COLO829 (cell line): ENCODE results near the gene ROBO1.
"Not testable (repeated sequence)": the region's sequence is repeated elsewhere in the genome, so short reads cannot be mapped to it uniquely, and the experiment has no call there.

Experiments used
- DNase-seq: peaks from one replicate; pipeline ENCODE4 v3.0.0; 2012; ENCODE audit warnings: low spot score

Gene ROBO1

GRCh38 chr3:79767905-79768267 lies at the start of gene ROBO1:
ROBO1 (minus strand) TSS chr3:79767998.
- no peak for DNase-seq

DNA sequence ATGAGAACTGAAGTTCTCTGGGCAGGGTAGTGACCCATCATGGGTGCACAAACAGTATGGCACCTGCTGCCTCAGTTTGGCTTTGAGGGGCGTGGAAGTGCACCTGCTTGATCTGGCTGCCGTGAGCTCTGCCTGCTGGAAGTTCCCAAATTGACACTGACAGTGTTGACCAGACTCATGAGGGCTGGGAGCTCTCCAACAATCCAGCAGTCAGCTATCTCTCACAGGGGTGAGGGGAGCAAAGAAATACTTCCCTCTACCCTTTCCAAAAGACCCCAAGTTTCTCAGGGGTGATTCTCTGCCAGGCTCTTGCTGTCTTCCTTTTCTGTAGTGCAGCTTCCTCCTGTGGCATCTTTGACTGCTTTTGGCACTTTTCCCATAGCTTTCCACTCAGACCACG lies 49.4 kb upstream of the ROBO1 start:
- DNase-seq = no peak

GRCh38 chr3:79815478-79815877 lies 47.7 kb upstream of the ROBO1 start:
- DNase-seq = no peak

DNA sequence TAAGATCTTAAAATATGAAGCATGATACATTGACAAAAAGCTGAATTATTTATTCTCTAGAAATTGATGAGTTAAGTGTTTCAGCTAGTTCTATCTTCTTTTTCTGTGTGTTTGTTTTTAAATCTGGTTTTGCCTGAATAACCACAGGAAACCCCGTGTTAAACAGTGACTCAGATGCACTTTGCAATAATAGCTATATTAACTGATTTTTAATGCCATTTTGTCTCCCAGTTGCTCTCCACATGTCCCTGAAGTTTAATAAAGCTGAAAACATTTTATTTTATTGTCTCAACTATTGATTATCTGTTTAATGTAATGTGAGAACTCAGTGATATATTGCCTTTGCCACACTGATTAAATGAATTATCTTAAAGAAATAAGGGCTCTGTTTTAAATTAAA lies 42.8 kb upstream of the ROBO1 start:
- DNase-seq = no peak

DNA sequence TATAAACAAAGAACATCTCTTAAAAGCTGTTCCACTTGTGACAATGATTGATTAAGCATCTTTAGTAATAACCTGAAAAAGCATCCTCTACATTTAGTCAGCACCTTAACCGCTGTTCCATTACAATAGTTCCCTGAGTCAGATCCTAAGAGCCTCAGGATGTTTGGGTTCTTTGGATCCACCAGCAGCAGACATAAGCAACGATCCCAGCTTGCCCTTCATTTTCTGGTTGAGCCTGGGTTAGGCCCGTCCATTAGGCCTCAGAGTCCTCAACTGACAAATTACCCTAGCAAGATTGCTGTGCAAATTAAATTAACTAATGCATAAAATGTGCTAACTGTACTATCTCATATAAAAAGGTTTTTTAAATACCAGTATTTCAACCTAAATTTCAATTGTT lies 42.3 kb upstream of the ROBO1 start:
- DNase-seq = no peak

- DNase-seq = no peak
Measured at GRCh38 chr3:79809106-79809505, 41.3 kb upstream of the ROBO1 start.

- DNase-seq = no peak
Measured at GRCh38 chr3:79808515-79808914, 40.7 kb upstream of the ROBO1 start.

- not testable (repeated sequence) for DNase-seq
Measured at GRCh38 chr3:79790177-79790576, 22.4 kb upstream of the ROBO1 start.

- no peak for DNase-seq
Measured at GRCh38 chr3:79773291-79773690, 5.5 kb upstream of the ROBO1 start.

- no peak for DNase-seq
Measured at GRCh38 chr3:79769229-79769628, 1.4 kb upstream of the ROBO1 start.

- no peak for DNase-seq
Measured at GRCh38 chr3:79767194-79767904, 449 bp downstream of the ROBO1 start.

DNA sequence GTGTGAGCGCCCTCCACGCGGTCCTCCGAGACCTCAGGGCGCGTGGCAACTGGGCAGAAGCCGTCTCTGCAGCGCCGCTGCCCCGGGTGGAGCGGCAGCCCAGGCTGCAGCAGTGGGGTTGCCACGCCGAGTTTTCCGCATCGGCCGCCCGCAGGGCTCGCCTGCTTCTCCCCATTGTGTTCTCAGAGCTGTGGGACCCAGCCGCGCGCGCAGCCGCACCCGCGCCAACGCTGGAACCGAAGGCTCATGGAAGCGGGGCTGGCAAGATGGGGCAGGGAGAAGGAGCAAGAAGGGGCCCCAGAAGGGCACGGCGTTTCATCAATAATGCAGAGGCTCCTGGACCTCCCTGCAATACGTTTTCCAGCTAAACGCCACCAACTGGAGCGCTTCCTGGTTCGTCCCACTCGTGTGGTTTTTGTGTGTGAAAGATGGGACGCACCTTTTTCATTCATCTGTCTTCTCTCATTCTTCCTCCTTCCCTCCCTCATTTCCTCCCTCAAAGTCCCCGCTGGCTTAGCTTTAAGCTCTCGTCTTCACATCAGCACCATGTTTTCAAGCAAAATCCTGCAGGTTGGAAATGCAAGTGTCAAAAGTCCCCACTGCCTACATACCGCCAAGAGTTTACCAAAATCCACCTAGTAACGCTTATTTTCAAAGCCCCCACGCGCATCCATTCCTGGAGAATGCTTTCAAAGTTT lies 1.2 kb downstream of the ROBO1 start:
- DNase-seq = no peak

DNA sequence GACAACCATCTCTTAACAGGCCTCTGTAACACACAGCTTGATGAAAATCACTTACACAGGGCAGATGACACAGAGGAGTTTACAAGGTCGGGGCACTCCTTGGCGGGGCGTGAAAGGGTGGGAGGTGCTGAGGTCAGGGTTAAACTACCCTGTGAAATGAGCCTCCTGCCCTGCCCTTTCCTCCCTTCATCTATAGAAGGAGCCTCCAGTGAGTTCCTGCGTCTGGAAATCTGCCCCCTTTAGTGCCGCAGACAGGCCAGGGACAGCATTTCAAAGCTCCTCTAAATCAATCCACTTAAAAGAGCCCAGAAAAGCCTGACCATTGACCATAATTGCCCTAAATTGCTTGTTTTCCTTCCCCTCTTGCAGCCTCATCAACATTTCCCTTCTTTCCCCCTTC lies 1.9 kb downstream of the ROBO1 start:
- DNase-seq = no peak

DNA sequence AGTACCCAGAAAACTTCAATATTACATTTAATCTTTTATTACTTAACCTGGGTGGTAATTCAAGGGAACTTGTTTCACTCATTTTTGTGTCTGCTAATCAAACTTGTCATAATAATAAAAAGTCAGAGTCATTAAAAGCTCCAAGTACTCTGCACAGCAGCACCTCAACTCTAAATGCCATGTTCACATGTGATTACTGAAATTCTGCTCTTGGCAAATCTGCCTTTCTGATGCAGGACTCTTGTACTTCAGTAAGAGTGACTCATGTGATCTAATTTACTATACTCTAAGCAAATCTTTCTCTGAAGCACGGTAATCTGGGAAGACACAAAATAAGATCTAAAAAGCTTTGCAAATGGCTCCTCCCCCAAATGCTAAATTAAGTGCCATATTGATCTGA lies 6.4 kb downstream of the ROBO1 start:
- no peak for DNase-seq

DNA sequence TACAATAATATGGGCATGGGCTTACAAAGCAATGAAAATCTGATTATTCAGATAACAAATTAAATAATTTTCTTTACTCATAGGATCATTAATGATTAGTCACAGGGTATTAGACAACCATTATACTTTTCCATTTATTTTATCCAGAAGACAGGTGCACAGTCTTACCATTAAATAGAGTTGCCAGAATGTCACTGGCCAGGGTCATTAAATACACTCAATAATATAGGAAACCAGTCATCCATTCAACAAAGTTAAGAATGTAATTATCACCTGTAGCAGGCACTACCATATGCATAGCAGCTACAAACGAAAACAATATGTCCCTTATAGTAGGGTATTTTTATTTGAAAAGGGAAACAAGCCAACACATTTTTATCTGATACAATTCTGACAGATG lies 16.1 kb downstream of the ROBO1 start:
- DNase-seq = no peak

DNA sequence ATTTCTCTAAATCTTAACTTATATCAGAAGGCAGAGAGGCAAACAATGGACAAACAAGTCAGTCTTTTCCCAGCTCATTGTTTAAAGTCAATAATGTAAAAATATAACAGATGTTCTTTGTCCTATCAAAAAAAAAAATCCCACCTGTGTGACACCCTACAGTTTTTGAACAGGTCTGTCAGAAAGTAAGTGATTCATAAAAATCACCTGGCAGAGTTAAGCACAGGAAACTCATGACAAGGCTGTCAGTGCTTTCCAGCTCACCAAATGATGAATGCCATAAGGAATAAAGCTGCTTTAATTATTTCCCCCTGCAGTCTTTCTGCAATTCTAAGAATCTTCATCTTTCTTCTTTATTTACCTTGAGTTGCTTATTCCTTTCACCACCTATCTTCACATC lies 30.3 kb downstream of the ROBO1 start:
- no peak for DNase-seq

DNA sequence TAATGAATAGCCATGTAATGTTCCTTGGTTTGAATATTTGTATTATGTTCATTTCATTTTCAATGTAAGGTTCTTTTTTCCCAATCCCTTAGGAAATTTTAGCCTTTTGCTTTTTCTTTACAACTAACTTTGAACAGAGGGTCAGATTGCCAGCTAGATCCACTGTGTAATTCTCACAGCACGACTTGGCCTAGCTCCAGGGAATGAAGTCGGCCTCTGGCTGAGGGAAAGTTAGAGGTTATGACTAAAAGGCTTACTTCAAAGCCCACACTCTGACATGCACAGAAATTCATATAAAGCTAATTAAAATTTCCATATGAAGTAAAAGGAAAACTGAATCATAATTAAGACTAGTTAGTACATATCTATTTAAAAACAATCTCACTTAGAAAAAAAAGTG lies 38.7 kb downstream of the ROBO1 start:
- no peak for DNase-seq

- DNase-seq = no peak
Measured at GRCh38 chr3:79726786-79727185, 41.0 kb downstream of the ROBO1 start.

DNA sequence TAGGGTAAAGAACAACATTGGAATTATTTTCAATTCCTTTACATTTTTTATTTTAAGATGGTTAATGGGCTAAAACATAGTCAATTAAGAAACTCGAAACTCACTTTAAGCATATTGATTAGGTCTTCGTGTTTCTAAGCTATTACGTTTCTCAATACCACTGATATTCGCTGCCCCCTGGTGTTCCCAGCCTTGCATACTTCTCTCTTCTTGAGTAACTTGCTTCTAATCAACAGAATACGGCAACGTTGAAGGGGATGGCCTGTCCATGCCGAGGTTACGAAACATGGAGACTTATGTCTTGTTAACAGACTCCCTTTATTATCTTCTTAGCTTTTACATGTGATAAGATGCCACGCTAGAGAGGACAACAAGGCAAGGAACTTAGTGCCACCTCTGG lies 43.6 kb downstream of the ROBO1 start:
- DNase-seq = no peak

GRCh38 chr3:79690072-79690471 lies 77.7 kb downstream of the ROBO1 start:
- no peak for DNase-seq

GRCh38 chr3:79685108-79685507 lies 82.7 kb downstream of the ROBO1 start:
- no peak for DNase-seq

DNA sequence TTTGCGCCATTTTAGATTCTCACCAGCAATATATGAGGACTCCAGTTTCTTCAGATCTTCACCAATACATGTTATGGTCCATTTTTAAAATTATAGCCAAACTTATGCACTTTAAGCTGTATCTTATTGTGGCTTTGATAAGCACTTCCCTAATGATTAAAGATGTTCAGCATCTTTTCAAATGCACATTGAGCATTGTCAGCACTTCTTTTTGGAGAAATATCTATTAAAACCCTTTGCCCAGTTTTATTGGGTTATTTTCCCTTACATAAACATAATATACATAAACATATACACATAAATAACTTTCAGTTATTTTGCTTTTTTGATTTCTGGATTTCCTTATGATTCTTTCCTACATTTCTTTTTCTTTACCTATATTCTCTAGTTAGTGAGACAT lies 83.8 kb downstream of the ROBO1 start:
- no peak for DNase-seq

- no peak for DNase-seq
Measured at GRCh38 chr3:79672731-79673130, 95.1 kb downstream of the ROBO1 start.

GRCh38 chr3:79672075-79672474 lies 95.7 kb downstream of the ROBO1 start:
- DNase-seq = no peak
